Thyroid gland (tissue), 4 donors: ENCODE measurements around the gene OOSP3. TPM values are rescaled to one million over a fixed set of nuclear protein-coding genes. Genes with fewer than 3 reads are reported as not detected.

ENCODE experiments used
- DNase-seq, 2 donors: peaks; one replicate each; pipeline ENCODE4 v3.0.0-alpha.2; 2019
- H3K27ac ChIP-seq, 3 donors: fragments of 200-600 bp; sonication (generic); 1 replicate in 2 of 3; 2 replicates in 1 of 3; pipeline ENCODE4 v1.5.1; 2016 to 2019; ENCODE audit warnings: mild to moderate bottlenecking in 1 of 3, moderate library complexity in 1 of 3
- H3K27me3 ChIP-seq: fragments of 200-600 bp; sonication (generic); one replicate; pipeline ENCODE4 v1.5.1; 2019
- H3K36me3 ChIP-seq, 2 donors: fragments of 200-600 bp; sonication (generic); one replicate each; pipeline ENCODE4 v1.5.1; 2016 to 2019
- H3K4me1 ChIP-seq, 2 donors: fragments of 200-600 bp; sonication (generic); one replicate each; pipeline ENCODE4 v1.5.1; 2017 to 2019
- H3K4me3 ChIP-seq, 3 donors: fragments of 200-600 bp; sonication (generic); replicated peaks in 1 of 3; 1 replicate in 2 of 3; 2 replicates in 1 of 3; pipeline ENCODE4 v1.5.1; 2016; ENCODE audit warnings: mild to moderate bottlenecking in 1 of 3
- H3K9me3 ChIP-seq: fragments of 200-600 bp; sonication (generic); one replicate; pipeline ENCODE4 v1.5.1; 2017
- CTCF ChIP-seq, 6 experiments: fragments of 200-600 bp in 3 of 6; fragments of 450-650 bp in 3 of 6; sonication (generic) in 3 of 6; IDR thresholded peaks; one replicate each; pipeline ENCODE4 v1.5.1; 2016 to 2019; ENCODE audit warnings: antibody characterized with exemption in 6 of 6, mild to moderate bottlenecking in 2 of 6, inconsistent platforms in 1 of 6, moderate library complexity in 1 of 6
- POLR2A ChIP-seq, 2 donors: fragments of 450-650 bp; IDR thresholded peaks; one replicate each; pipeline ENCODE4 v1.6.1; 2017; ENCODE audit warnings: antibody characterized with exemption in 2 of 2, mild to moderate bottlenecking in 2 of 2, moderate library complexity in 1 of 2
- WGBS, 2 donors: methylation state at CpG; one replicate each; pipeline ENCODE4 v1.1.5; 2017; 5-methylcytosine and 5-hydroxymethylcytosine counted together
- intact Hi-C: fragments of 100-400 bp; cut with DNase I; formaldehyde crosslinking; loops from one replicate; pipeline ENCODE4 v1.15.1; 2023
- total RNA-seq, 4 donors: library from RNA; depleted of rRNA; stranded (reverse); fragments of >200 nt; gene quantifications; one replicate each; pipeline ENCODE4 v1.2.3, GENCODE V29; 2016

Gene OOSP3
- total RNA-seq: not detected

GRCh38 chr11:59878575-59878974, at the start of gene OOSP3:
OOSP3 (plus strand) TSS chr11:59878782; CDS start chr11:59878809, 27 bp downstream.
- WGBS, 2 donors: 66 to 75% methylated on average over 5 of the region's 5 CpGs
- no peak within 1 kb of the TSS for H3K27ac ChIP-seq

GRCh38 chr11:59829358-59829757, 49.2 kb upstream of the OOSP3 start:
- TF ChIP-seq POLR2A (IDR thresholded peaks at IDR 0.05): no peak
- TF ChIP-seq CTCF (IDR thresholded peaks at IDR 0.05): no peak
- no peak overlapping the region for H3K4me3 ChIP-seq
- no peaks in the 10 kb centered on the region for H3K9me3 ChIP-seq
- no peaks in the 10 kb centered on the region for H3K27me3 ChIP-seq
- intact Hi-C loops: no loop called here
- DNase-seq: no peak
- WGBS, 2 donors: 74 to 80% methylated on average over 3 of the region's 3 CpGs
- H3K36me3 ChIP-seq: no peaks in the 10 kb centered on the region
- H3K27ac ChIP-seq: no peak overlapping the region
- H3K4me1 ChIP-seq: no peaks in the 10 kb centered on the region

More at GRCh38 chr11:59878575-59878974, at the start of gene OOSP3:
- Histone ChIP-seq H3K27me3 (no peaks in the 10 kb centered on the region), H3K4me1 (no peaks in the 10 kb centered on the region), H3K9me3 (no peaks in the 10 kb centered on the region), H3K4me3 (no peak within 1 kb of the TSS), H3K36me3 (no peaks in the 10 kb centered on the region)
- intact Hi-C loops: no loop called here
- DNase-seq: no peak
- TF ChIP-seq CTCF (IDR thresholded peaks at IDR 0.05): no peak
- no peak for TF ChIP-seq POLR2A (IDR thresholded peaks at IDR 0.05)

GRCh38 chr11:59833602-59834001, 45.0 kb upstream of the OOSP3 start:
- no peak overlapping the region for H3K4me3 ChIP-seq
- H3K27ac ChIP-seq: no peak overlapping the region
- intact Hi-C loops: no loop called here
- H3K36me3 ChIP-seq: no peaks in the 10 kb centered on the region
- H3K9me3 ChIP-seq: no peaks in the 10 kb centered on the region
- no peak for DNase-seq
- H3K4me1 ChIP-seq: no peaks in the 10 kb centered on the region
- H3K27me3 ChIP-seq: no peaks in the 10 kb centered on the region
- TF ChIP-seq CTCF (IDR thresholded peaks at IDR 0.05): no peak
- TF ChIP-seq POLR2A (IDR thresholded peaks at IDR 0.05): no peak
- 88% methylated on average over 2 of the region's 2 CpGs for WGBS, 2 donors

GRCh38 chr11:59839615-59840014, 39.0 kb upstream of the OOSP3 start:
- Histone ChIP-seq H3K4me1 (no peaks in the 10 kb centered on the region), H3K36me3 (no peaks in the 10 kb centered on the region), H3K4me3 (no peak overlapping the region), H3K27ac (no peak overlapping the region), H3K9me3 (no peaks in the 10 kb centered on the region), H3K27me3 (no peaks in the 10 kb centered on the region)
- TF ChIP-seq POLR2A (IDR thresholded peaks at IDR 0.05): no peak
- TF ChIP-seq CTCF (IDR thresholded peaks at IDR 0.05): no peak
- DNase-seq: no peak
- intact Hi-C loops: no loop called here

GRCh38 chr11:59841514-59841913, 37.1 kb upstream of the OOSP3 start:
- TF ChIP-seq CTCF (IDR thresholded peaks at IDR 0.05) (no peak), POLR2A (IDR thresholded peaks at IDR 0.05) (no peak)
- WGBS, 2 donors: 80 to 89% methylated on average over 2 of the region's 2 CpGs
- Histone ChIP-seq H3K4me3 (no peak overlapping the region), H3K4me1 (no peaks in the 10 kb centered on the region), H3K27me3 (no peaks in the 10 kb centered on the region), H3K9me3 (no peaks in the 10 kb centered on the region), H3K36me3 (no peaks in the 10 kb centered on the region), H3K27ac (no peak overlapping the region)
- intact Hi-C loops: no loop called here
- no peak for DNase-seq
